OCI-LY1 (cell line): ENCODE results near the gene ACTA1.

Experiments
- H2AFZ ChIP-seq: fragments of 200-600 bp; sonication (generic), shearing (Covaris generic); 2 replicates; pipeline ENCODE4 v1.6.0; 2014; ENCODE audit warnings: antibody characterized with exemption, mild to moderate bottlenecking, low read length
- H3F3A ChIP-seq: fragments of 200-600 bp; sonication (generic), shearing (Covaris generic); 2 replicates; pipeline ENCODE4 v1.6.0; 2014; ENCODE audit warnings: mild to moderate bottlenecking, antibody characterized with exemption, low read length, moderate library complexity; ENCODE audit not compliant: insufficient read depth
- H3K27ac ChIP-seq: fragments of 200-600 bp; sonication (generic); 2 replicates; pipeline ENCODE4 v1.5.1; 2014; ENCODE audit warnings: low read length, mixed run types, mild to moderate bottlenecking, low read depth; ENCODE audit not compliant: poor library complexity, severe bottlenecking
- H3K27me3 ChIP-seq: fragments of 200-600 bp; sonication (generic); 2 replicates; pipeline ENCODE4 v1.6.0; 2014; ENCODE audit warnings: antibody characterized with exemption, mild to moderate bottlenecking, low read length, moderate library complexity; ENCODE audit not compliant: insufficient read depth
- H3K36me3 ChIP-seq: fragments of 200-600 bp; sonication (generic); 2 replicates; pipeline ENCODE4 v1.6.1; 2014; ENCODE audit warnings: mild to moderate bottlenecking, antibody characterized with exemption, low read length, moderate library complexity, mixed read lengths; ENCODE audit not compliant: insufficient read depth
- H3K4me1 ChIP-seq: fragments of 200-600 bp; sonication (generic); 2 replicates; pipeline ENCODE4 v1.5.1; 2014; ENCODE audit warnings: mild to moderate bottlenecking, low read length, moderate library complexity; ENCODE audit not compliant: insufficient read depth, severe bottlenecking
- H3K4me2 ChIP-seq: fragments of 200-600 bp; sonication (generic), shearing (Covaris generic); 2 replicates; pipeline ENCODE4 v1.6.1; 2014; ENCODE audit warnings: low read length
- H3K4me3 ChIP-seq: fragments of 200-600 bp; sonication (generic); 2 replicates; pipeline ENCODE4 v1.5.1; 2014; ENCODE audit warnings: low read length, low read depth, mild to moderate bottlenecking, mixed read lengths; ENCODE audit not compliant: poor library complexity, severe bottlenecking
- H3K79me2 ChIP-seq: fragments of 200-600 bp; shearing (Covaris generic); 2 replicates; pipeline ENCODE4 v1.6.1; 2016; ENCODE audit warnings: mixed run types, low read length, mixed read lengths; ENCODE audit not compliant: insufficient read depth
- H3K9ac ChIP-seq: fragments of 200-600 bp; sonication (generic), shearing (Covaris generic); 2 replicates; pipeline ENCODE4 v1.6.1; 2014; ENCODE audit warnings: mild to moderate bottlenecking, low read length, mixed read lengths
- H3K9me2 ChIP-seq: fragments of 200-600 bp; sonication (generic), shearing (Covaris generic); 2 replicates; pipeline ENCODE4 v1.6.1; 2014; ENCODE audit warnings: low read depth, mild to moderate bottlenecking, low read length, mixed read lengths
- H3K9me3 ChIP-seq: fragments of 200-600 bp; shearing (Covaris generic); 2 replicates; pipeline ENCODE4 v1.6.1; 2014; ENCODE audit warnings: low read length, mixed read lengths
- H4K20me1 ChIP-seq: fragments of 200-600 bp; sonication (generic), shearing (Covaris generic); 2 replicates; pipeline ENCODE4 v1.6.0; 2016; ENCODE audit warnings: mild to moderate bottlenecking, low read length; ENCODE audit not compliant: insufficient read depth
- EZH2 ChIP-seq: fragments of 200-600 bp; sonication (generic), shearing (Covaris generic); IDR thresholded peaks from 2 replicates; pipeline ENCODE4 v1.8.0; 2017; ENCODE audit warnings: borderline replicate concordance, mixed run types, mild to moderate bottlenecking, antibody characterized with exemption, low read length, moderate library complexity, mixed read lengths
- TF ChIP-seq, protein P1 (sequence below): fragments of 200-600 bp; sonication (generic), shearing (Covaris generic); IDR thresholded peaks from 2 replicates; pipeline ENCODE4 v1.5.1; 2017; ENCODE audit warnings: mild to moderate bottlenecking, antibody characterized with exemption, low read length, moderate library complexity, mixed read lengths

The ACTA1 gene

DNA sequence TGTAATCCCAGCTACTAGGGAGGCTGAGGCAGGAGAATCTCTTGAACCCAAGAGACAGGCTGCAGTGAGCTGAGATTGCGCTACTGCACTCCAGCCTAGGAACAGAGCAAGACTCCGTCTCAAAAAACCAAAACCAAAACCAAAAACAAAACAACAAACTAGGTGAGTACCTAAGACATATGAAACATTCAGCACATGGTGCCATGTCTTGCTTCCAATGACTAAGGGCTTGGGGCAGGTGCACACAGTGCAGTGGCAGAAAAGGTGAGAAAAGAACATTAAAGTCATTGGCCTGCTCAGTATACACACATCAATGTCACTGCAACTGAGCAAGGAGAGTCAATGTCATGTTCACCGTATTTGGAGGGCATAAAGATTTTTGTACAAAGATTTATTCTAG is 4.1 kb upstream of the ACTA1 start:
- no peak overlapping the region for H3K9ac ChIP-seq
- H3K9me2 ChIP-seq, result no peaks in the 10 kb centered on the region
- no peaks in the 10 kb centered on the region for H4K20me1 ChIP-seq
- no peak overlapping the region for H2AFZ ChIP-seq
- peaks cover 25% of the 10 kb centered on the region for H3K36me3 ChIP-seq
- H3F3A ChIP-seq, result no peaks in the 10 kb centered on the region
- H3K27ac ChIP-seq, result no peak overlapping the region
- TF ChIP-seq EZH2, result no peak
- TF ChIP-seq, protein P1, sequence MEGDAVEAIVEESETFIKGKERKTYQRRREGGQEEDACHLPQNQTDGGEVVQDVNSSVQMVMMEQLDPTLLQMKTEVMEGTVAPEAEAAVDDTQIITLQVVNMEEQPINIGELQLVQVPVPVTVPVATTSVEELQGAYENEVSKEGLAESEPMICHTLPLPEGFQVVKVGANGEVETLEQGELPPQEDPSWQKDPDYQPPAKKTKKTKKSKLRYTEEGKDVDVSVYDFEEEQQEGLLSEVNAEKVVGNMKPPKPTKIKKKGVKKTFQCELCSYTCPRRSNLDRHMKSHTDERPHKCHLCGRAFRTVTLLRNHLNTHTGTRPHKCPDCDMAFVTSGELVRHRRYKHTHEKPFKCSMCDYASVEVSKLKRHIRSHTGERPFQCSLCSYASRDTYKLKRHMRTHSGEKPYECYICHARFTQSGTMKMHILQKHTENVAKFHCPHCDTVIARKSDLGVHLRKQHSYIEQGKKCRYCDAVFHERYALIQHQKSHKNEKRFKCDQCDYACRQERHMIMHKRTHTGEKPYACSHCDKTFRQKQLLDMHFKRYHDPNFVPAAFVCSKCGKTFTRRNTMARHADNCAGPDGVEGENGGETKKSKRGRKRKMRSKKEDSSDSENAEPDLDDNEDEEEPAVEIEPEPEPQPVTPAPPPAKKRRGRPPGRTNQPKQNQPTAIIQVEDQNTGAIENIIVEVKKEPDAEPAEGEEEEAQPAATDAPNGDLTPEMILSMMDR, result no peak
- H3K4me3 ChIP-seq, result no peak overlapping the region
- no peaks in the 10 kb centered on the region for H3K79me2 ChIP-seq
- no peaks in the 10 kb centered on the region for H3K27me3 ChIP-seq
- H3K4me2 ChIP-seq, result no peak overlapping the region
- H3K4me1 ChIP-seq, result no peaks in the 10 kb centered on the region
- no peaks in the 10 kb centered on the region for H3K9me3 ChIP-seq

DNA sequence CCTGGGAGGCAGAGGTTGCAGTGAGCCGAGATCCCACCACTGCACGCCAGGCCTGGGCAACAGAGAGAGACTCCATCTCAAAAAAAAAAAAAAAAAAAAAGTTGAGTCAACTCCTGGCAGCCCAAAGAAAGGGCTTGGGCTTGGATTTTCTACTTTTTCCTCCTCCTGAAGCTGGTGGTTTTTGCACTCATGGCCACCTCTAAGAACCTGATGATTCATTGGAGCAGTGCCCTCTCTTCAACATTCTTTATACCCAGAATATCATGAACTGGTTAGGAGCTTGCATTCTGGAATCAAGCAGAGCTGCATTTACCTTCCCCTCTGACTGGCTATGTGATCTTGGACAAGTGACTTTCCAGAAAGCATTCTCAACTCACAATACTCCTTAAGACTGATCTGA is 3.5 kb upstream of the ACTA1 start:
- no peaks in the 10 kb centered on the region for H3F3A ChIP-seq
- no peak overlapping the region for H3K9ac ChIP-seq
- H3K9me3 ChIP-seq, result no peaks in the 10 kb centered on the region
- no peak overlapping the region for H3K27ac ChIP-seq
- peaks cover 25% of the 10 kb centered on the region for H3K36me3 ChIP-seq
- H3K4me2 ChIP-seq, result no peak overlapping the region
- H3K79me2 ChIP-seq, result no peaks in the 10 kb centered on the region
- no peaks in the 10 kb centered on the region for H3K9me2 ChIP-seq
- no peaks in the 10 kb centered on the region for H3K4me1 ChIP-seq
- H3K4me3 ChIP-seq, result no peak overlapping the region
- no peaks in the 10 kb centered on the region for H4K20me1 ChIP-seq
- TF ChIP-seq, protein P1, result no peak
- no peak for TF ChIP-seq EZH2
- H3K27me3 ChIP-seq, result no peaks in the 10 kb centered on the region
- H2AFZ ChIP-seq, result no peak overlapping the region

DNA sequence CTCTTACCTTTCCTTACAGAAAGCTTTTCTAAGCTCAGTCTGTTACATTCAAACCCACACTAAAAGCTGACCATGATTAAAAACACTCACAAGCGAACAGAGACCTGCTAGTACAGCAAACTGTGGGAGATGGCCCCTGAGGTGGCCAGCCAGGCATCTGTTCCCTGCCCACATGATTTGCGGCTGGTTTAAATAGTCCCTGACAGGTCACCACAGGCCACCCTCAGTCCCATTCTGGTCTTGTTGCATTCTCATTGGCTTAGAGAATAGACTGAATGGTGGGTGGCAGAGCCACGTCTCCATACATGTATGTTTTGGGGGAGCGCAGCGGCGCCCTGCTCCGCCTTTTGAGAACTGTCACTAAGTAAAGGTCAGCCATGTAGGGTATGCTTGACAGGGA is 2.3 kb upstream of the ACTA1 start:
- H3K27ac ChIP-seq, result no peak overlapping the region
- H3K9me3 ChIP-seq, result no peaks in the 10 kb centered on the region
- TF ChIP-seq, protein P1, result no peak
- no peak for TF ChIP-seq EZH2
- no peaks in the 10 kb centered on the region for H3K4me1 ChIP-seq
- no peak overlapping the region for H3K9ac ChIP-seq
- H4K20me1 ChIP-seq, result no peaks in the 10 kb centered on the region
- H3K4me3 ChIP-seq, result no peak overlapping the region
- H3K36me3 ChIP-seq, result peaks cover 14% of the 10 kb centered on the region
- H3K4me2 ChIP-seq, result no peak overlapping the region
- H2AFZ ChIP-seq, result no peak overlapping the region
- H3K9me2 ChIP-seq, result no peaks in the 10 kb centered on the region
- H3K79me2 ChIP-seq, result no peaks in the 10 kb centered on the region
- no peaks in the 10 kb centered on the region for H3K27me3 ChIP-seq
- no peaks in the 10 kb centered on the region for H3F3A ChIP-seq
